ENCODE results near the gene OR14C36.

DNA sequence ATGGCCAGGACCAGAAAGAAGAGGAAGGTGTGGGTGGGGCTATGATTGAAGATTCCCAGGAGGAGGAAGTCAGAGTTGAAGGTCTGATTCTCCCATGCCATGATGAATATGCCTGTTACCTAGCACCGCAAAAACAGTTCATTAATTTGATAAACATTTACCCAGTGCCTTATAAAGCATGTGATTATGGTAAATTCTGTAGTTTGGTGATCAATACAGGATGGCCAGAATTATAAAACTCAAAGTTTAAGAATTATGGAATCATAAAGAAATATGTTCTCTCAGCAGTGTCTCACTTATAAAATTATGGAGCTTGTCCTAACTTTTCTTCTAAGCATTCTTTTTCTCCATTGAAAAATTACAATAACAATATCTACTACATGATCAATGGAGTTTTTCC lies 24.1 kb upstream of the OR14C36 start, which contains the start of gene OR2M7:
- TF ChIP-seq, protein P1, sequence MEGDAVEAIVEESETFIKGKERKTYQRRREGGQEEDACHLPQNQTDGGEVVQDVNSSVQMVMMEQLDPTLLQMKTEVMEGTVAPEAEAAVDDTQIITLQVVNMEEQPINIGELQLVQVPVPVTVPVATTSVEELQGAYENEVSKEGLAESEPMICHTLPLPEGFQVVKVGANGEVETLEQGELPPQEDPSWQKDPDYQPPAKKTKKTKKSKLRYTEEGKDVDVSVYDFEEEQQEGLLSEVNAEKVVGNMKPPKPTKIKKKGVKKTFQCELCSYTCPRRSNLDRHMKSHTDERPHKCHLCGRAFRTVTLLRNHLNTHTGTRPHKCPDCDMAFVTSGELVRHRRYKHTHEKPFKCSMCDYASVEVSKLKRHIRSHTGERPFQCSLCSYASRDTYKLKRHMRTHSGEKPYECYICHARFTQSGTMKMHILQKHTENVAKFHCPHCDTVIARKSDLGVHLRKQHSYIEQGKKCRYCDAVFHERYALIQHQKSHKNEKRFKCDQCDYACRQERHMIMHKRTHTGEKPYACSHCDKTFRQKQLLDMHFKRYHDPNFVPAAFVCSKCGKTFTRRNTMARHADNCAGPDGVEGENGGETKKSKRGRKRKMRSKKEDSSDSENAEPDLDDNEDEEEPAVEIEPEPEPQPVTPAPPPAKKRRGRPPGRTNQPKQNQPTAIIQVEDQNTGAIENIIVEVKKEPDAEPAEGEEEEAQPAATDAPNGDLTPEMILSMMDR (IDR thresholded peaks at IDR 0.05), result no peak
- TF ChIP-seq POLR2A (IDR thresholded peaks at IDR 0.05), result no peak
